Measurements from ENCODE around the gene NSRP1. TPM values are rescaled to one million over a fixed set of nuclear protein-coding genes. Genes with fewer than 3 reads are reported as not detected.

Gene NSRP1
- total RNA-seq, 1 donor from 2014 or later: 11.1 TPM

GRCh38 chr17:30234964-30235363, 118.3 kb downstream of the NSRP1 start:
- DNase-seq (ENCODE audit: low read depth): no peak
- peaks cover 64% of the 10 kb centered on the region for H3K27me3 ChIP-seq (ENCODE audit: control insufficient read depth, insufficient read depth, low read length)
- TF ChIP-seq CTCF (IDR thresholded peaks at IDR 0.05; ENCODE audit: insufficient read depth, low read length, poor library complexity, severe bottlenecking): no peak
- H3K4me3 ChIP-seq (ENCODE audit: low read depth, low read length): no peak overlapping the region
- no peaks in the 10 kb centered on the region for H3K36me3 ChIP-seq (ENCODE audit: control insufficient read depth, insufficient read depth, low read length)

GRCh38 chr17:30235386-30236296, 119.0 kb downstream of the NSRP1 start, which contains the start of gene SLC6A4:
TSS of gene SLC6A4 (minus strand) at chr17:30235697. CDS start at chr17:30221958, 13,739 bp downstream.
- peak within 1 kb of the TSS; percentile 30 for H3K4me3 ChIP-seq (ENCODE audit: low read depth, low read length)
- no peaks in the 10 kb centered on the region for H3K36me3 ChIP-seq (ENCODE audit: control insufficient read depth, insufficient read depth, low read length)
- TF ChIP-seq CTCF (IDR thresholded peaks at IDR 0.05; ENCODE audit: insufficient read depth, low read length, poor library complexity, severe bottlenecking): no peak
- DNase-seq (ENCODE audit: low read depth): no peak
- H3K27me3 ChIP-seq (ENCODE audit: control insufficient read depth, insufficient read depth, low read length): peaks cover 61% of the 10 kb centered on the region

Other genes with a start within 250 kb of the NSRP1 start
- 9.8 and 13.6 TPM in 2 replicates for gene SSH2, start 186.6 kb upstream of the NSRP1 start, total RNA-seq
- gene EFCAB5, start 175.2 kb upstream of the NSRP1 start, total RNA-seq: 0.08 and 0.21 TPM in 2 replicates
- gene SLC6A4, start 118.9 kb downstream of the NSRP1 start, total RNA-seq: under 0.01 TPM in 1 of 2 replicates, not detected in the other
- gene BLMH, start 175.1 kb downstream of the NSRP1 start, total RNA-seq: 24.5 and 29.4 TPM in 2 replicates
- gene TMIGD1, start 217.2 kb downstream of the NSRP1 start, total RNA-seq: not detected in 2 replicates